ENCODE measurements around the gene NFATC1. TPM values are rescaled to one million over a fixed set of nuclear protein-coding genes. Genes with fewer than 3 reads are reported as not detected.

NFATC1 gene
- total RNA-seq, 1 donor from 2014 or later: 50.8 TPM

GRCh38 chr18:79552696-79553095 lies 157.0 kb downstream of the NFATC1 start:
- no peak for DNase-seq (ENCODE audit: low spot score)

DNA sequence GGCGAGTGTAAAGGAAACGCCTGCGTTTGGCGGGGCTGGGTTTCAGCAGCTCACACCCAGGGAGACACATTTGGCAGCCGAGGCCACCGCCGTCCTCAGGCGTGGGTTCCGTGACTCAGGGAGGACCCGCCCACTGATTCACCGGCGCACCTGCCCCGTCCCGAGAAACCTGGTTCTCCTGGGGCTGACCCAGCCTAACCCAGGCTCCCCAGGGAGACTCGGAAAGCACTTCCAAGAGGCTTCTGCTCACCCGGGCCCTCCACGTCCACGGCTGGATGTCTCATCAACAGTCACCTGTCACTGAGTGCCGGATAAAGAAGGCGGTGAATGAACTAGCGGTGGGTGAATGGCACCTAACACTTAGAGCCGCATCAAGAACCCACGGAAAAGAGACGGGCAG lies 157.4 kb downstream of the NFATC1 start:
- no peak for DNase-seq (ENCODE audit: low spot score)

- DNase-seq (ENCODE audit: low spot score): no peak
These were observed 158.0 kb downstream of the NFATC1 start for GRCh38 chr18:79553696-79554095.

GRCh38 chr18:79554321-79554720 lies 158.6 kb downstream of the NFATC1 start:
- DNase-seq (ENCODE audit: low spot score): no peak

GRCh38 chr18:79554945-79555645 lies 159.4 kb downstream of the NFATC1 start:
- no peak for DNase-seq (ENCODE audit: low spot score)

- DNase-seq (ENCODE audit: low spot score): no peak
These were observed 160.2 kb downstream of the NFATC1 start for GRCh38 chr18:79555885-79556284.

DNA sequence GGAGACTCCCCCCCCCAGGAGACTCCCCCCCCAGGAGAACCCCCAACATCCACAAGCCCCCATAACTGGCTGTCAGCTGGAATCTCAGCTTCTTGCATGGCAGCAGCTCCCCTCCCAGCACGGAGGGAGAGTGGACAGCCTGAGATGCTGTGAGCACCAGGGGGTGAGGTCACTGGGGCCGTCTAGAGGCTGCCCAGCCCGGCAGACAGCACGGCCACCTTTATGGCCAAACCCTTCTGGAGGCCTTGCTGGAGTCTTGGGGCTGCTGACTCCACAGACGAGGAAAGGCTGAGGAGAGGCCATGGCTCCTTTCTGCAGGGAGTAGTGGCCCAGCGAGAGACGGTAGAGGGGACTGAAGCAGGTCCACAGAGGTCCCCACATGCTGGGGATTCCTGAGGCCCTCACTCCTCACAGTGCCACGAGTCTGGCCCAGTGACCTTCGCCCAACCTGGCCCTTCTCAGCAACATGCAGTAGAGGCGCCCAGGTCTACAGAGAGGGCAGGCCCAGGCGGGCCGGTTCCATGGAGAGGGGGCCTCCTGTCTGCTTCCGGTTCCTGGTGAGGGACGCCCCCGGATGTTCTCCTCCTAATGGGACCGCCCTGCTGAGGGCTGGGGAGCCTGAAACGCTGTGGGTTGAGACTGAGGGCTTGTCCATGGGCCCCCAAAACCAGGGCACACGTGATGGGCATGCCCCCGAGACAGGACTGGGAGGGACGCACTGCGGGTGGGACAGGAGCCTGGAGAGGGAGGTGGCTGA lies 161.3 kb downstream of the NFATC1 start:
- DNase-seq (ENCODE audit: low spot score): no peak

DNA sequence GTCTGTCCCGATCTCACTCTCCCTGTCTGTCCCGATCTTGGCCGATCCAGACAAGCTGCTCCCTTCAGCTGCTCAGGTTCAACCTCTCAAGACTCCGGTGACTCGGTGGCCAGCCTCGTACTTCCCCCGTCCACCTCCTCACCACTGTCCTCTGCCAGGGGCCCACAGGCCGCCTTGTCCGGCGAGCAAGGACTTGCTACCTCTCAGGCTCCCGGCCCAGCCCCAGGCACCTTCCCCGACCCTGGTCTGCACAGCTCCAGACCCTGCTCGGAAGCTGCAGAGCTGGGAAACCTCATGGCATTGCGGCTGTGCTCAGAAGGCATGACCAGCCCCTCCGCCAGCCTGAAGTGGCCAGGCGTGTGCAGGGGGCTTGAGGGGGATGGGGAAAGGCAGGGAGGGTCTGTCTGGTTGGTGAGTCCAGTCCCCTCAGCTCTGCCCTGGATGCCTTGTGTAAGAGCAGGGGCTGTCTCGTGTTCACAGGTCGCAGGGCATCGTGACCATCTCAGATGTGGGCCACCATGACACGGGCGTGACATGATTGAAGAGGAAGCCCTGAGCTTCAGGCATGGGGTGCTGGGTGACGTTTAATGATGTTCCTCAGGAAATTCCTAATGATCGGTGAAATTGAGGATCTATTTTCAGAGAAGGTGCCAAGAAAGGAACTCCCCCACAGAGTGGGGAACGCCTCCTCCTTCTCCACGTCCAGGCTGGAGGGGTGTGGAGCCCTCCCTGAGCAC lies 162.6 kb downstream of the NFATC1 start:
- no peak for DNase-seq (ENCODE audit: low spot score)

- no peak for DNase-seq (ENCODE audit: low spot score)
These were observed 163.2 kb downstream of the NFATC1 start for GRCh38 chr18:79558933-79559416.

DNA sequence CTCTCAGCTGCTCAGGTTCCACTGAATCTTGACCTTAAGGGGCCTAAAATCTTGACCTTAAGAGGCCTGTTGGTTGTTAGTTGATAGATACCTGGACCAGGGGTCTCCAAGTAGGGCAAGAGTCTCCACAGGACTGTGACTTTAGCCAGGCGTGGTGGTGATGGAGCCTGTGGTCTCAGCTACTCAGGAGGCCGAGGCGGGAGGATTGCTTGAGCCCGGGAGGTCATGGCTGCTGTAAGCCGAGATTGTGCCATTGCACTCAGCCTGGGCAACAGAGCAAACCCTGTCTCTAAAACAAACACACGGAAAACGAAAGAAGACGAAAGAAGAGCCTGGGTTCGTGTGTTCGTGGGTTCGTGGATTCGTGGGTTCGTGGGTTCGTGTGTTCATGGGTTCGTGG lies 163.7 kb downstream of the NFATC1 start:
- DNase-seq (ENCODE audit: low spot score): no peak

DNA sequence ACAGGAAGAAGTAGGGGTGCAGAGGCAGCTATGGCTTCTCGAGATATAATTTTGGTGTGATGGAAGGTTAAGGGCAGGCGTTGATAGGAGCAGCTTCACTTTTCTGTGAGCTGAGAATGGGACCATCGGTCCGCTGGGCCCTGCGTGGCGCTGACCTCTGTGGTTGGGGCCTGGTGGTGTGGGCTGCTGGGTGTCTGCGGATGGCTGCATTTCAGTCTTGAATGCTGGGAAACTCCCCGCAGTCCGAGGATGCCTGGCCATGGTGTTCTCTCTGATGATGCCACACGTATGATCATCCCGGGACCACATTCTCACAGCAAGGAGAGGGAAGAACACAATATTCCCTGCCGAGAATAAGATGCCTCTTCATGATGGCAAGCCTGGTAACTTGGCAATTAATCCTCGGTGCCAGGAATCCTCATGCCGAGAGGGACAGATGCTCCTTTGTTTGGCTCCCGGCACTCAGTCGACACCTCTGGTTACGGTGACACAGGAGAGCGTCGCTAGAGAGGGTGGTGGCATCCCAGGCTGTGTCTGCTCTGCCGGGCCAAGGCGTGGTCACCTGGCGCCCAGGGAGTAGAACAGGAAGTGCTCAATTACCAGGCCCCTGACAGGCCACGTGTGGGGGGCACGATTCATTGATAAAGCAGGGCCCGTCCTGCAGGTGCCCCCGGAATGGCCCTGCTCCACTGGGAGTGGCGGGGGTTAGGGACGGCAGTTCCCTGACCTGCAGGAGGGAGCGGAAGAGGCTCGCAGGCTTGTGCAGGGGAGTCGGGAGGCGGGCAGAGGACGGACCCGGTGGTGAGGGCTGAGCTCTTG lies 164.5 kb downstream of the NFATC1 start:
- no peak for DNase-seq (ENCODE audit: low spot score)

GRCh38 chr18:79560861-79561210 lies 165.1 kb downstream of the NFATC1 start:
- DNase-seq (ENCODE audit: low spot score): no peak

DNA sequence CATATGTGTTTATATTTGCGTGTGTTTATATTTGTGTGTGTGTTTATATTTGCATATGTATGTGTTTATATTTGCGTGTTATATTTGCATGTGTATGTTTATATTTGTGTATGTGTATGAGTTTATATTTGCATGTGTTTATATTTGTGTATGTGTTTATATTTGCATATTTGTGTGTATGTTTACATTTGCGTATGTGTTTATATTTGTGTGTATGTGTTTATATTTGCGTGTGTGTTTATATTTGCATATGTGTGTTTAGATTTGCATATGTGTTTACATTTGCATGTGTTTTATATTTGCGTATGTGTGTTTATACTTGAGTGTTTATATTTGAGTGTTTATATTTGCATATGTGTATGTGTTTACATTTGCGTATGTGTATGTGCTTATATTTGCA lies 168.2 kb downstream of the NFATC1 start:
- DNase-seq (ENCODE audit: low spot score): no peak

- no peak for DNase-seq (ENCODE audit: low spot score)
These were observed 168.7 kb downstream of the NFATC1 start for GRCh38 chr18:79564441-79564840.

DNA sequence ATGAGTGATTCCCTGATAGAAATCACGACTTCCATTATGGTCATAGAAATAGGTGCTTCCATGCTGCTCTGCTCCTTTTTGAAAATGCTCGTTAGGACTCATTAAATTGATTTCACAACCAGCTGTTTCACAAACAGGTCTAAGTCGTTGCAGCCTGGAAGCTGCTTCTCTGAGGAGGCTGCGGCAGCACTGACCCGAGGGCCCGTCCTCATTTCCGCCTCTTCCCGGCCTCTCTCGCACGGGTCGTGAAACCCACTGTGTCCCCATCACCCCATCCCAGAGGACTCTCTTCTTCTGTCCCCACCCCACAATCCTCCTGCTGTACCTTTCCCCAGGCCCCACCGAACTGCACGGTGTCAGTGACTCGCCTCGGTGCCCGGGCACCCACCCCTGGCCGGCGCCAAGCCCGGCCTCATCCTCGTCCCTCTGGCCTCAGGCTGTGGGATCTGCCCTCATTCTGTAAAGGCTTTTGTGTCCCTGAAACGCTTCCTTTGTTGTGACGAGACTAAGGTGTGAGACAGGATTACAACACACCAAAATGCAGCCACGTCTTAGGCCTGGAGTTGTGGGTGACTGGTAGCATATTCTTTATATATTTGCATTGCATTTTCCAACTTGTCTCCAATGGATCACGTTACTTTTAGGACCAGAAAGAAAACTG lies 171.2 kb downstream of the NFATC1 start:
- no peak for DNase-seq (ENCODE audit: low spot score)

GRCh38 chr18:79567481-79568147 lies 171.9 kb downstream of the NFATC1 start:
- DNase-seq (ENCODE audit: low spot score): peak; percentile 86

DNA sequence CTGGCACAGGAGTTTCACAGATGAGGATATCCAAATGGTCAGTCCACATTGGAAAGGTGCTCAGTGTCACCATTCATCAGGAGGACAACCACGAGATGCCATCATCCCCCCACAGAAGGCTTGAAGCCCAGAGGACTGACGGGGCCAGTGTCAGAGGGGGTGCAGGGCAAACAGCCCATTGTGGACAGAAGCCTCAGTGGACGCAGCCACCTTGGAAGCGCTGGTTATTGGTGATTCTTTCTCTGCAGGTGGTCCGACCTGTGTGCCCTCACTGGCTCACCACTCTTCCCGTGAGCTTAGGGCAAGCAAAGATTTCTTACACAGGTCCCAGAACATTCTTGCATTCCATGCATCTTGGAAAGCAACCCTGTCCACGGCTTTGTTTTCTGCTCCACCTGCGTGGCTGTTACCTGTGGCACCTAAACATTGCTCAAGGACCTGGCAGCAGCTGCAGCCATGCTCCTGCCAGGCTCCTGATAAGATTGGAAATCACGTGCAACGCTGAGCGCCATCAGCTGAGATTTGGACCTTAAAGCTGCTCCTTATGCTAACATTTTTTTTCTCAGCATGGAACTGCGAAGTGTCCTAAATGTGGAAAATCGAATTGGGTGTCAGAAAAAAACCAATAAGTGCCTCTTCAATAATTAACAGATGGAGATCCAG lies 172.9 kb downstream of the NFATC1 start:
- no peak for DNase-seq (ENCODE audit: low spot score)

DNA sequence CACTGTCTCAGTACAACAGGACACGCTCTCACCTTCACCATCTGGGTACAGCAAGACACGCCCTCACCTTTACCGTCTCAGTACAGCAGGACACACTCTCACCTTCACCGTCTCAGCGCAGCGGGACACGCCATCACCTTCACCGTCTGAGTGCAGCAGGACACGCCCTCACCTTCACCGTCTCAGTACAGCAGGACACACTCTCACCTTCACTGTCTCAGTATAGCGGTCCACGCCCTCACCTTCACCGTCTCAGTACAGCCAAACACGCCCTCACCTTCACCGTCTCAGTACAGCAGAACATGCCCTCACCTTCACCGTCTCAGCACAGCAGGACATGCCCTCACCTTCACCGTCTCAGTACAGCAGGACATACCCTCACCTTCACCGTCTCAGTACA lies 174.0 kb downstream of the NFATC1 start:
- DNase-seq (ENCODE audit: low spot score): no peak

DNA sequence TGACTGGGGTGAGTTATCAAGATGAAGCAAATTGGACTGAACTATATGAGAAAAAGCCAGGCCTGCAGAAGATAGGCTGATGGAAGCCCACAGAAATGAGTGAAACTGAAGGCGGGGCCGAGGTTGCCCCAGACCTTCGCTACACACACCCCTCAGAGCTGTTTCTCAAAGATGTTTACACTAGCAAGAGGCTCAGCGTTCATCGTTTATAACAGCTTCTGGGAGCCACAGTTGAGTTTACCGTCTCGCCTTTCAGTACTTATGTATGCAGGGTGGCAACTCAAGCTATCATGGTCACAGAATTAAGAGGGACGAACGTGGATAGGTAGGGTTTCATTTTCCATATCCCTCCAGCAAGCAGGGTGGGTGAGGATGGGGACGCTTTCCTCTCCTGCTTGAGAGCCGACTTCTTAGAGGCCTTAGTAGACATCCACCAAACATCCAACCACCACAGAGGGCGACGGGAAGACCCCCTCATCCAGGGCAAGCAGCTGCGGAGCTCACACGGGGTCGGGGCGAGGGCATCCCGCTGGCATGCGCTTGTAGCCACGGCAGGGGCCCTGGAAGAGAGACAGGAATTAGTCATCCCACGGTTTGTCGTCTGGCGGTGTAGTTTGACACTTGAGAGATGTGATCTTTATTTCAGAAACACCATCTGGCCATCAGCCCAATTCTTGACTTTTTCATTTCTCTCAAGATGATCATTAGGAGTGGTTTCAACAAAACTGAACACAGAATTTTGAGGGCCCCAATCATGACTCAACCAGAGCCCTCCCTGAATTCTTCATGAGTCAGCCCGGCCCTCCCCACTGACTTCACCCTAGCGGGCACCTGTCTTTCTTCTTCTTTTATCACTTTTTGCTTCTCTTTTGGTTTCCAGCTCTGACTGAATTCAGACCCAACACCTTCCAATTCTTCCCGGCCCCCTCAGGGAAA lies 174.8 kb downstream of the NFATC1 start:
- DNase-seq (ENCODE audit: low spot score): no peak
